Calu3 (cell line): Measurements from ENCODE around the gene WDR5B. TPM values are rescaled to one million over a fixed set of nuclear protein-coding genes. Genes with fewer than 3 reads are reported as not detected.
A peak's percentile ranks its signal among the peaks of the same experiment; 100 is the strongest.
"Not testable (repeated sequence)": the region's sequence is repeated elsewhere in the genome, so short reads cannot be mapped to it uniquely, and the experiment has no call there.

Experiments used
- BruUV-seq: library from RNA; stranded (reverse); fragments of 400-500 nt; replicated peaks from 2 replicates; lab custom pipeline; 2021; lab: Mats Ljungman, UMichigan
- CTCF ChIA-PET: fragments of 300-600 bp; sonication (Branson Sonifier 250); formaldehyde crosslinking; loops from one replicate; lab custom pipeline; 2022; ENCODE audit warnings: antibody characterized with exemption; lab: Charles Lee
- DNase-seq: peaks from one replicate; pipeline ENCODE4 v3.0.0; 2022
- H3K27ac Mint-ChIP-seq: one replicate; pipeline ENCODE4 v1.8.0; 2022; ENCODE audit warnings: mixed read lengths; ENCODE audit not compliant: unreplicated experiment
- H3K27me3 Mint-ChIP-seq: one replicate; pipeline ENCODE4 v1.8.0; 2022; ENCODE audit warnings: mixed read lengths; ENCODE audit not compliant: unreplicated experiment
- H3K36me3 Mint-ChIP-seq: one replicate; pipeline ENCODE4 v1.8.0; 2022; ENCODE audit warnings: mild to moderate bottlenecking, moderate library complexity, mixed read lengths; ENCODE audit not compliant: insufficient read depth, unreplicated experiment
- H3K4me1 Mint-ChIP-seq: one replicate; pipeline ENCODE4 v1.8.0; 2022; ENCODE audit warnings: mild to moderate bottlenecking, low read depth, mixed read lengths; ENCODE audit not compliant: unreplicated experiment
- H3K4me3 Mint-ChIP-seq: one replicate; pipeline ENCODE4 v1.8.0; 2022; ENCODE audit warnings: mild to moderate bottlenecking, low read depth, moderate library complexity, mixed read lengths; ENCODE audit not compliant: unreplicated experiment
- H3K9me3 Mint-ChIP-seq: one replicate; pipeline ENCODE4 v1.8.0; 2022; ENCODE audit warnings: low read depth, mixed read lengths; ENCODE audit not compliant: unreplicated experiment
- CTCF ChIP-seq: fragments of 200-600 bp; IDR thresholded peaks from one replicate; pipeline ENCODE4 v1.8.0; 2022; ENCODE audit warnings: antibody characterized with exemption; ENCODE audit not compliant: unreplicated experiment
- intact Hi-C: fragments of 100-400 bp; cut with micrococcal nuclease; formaldehyde crosslinking; loops from one replicate; pipeline ENCODE4 v1.10.0; 2022; ENCODE audit not compliant: unreplicated experiment
- total RNA-seq: library from RNA; stranded (reverse); gene quantifications from 2 replicates; pipeline ENCODE4 v1.2.3, GENCODE V29; 2022

Gene WDR5B
- total RNA-seq, 1 experiment from 2014 or later: 7.9 TPM

- H3K4me3 Mint-ChIP-seq: peak within 1 kb of the TSS; percentile 87
- DNase-seq: peak; percentile 88
- peaks cover 9% of the 10 kb centered on the region for H3K4me1 Mint-ChIP-seq
- TF ChIP-seq CTCF: no peak
- peak within 1 kb of the TSS; percentile 78 for H3K27ac Mint-ChIP-seq
- BruUV-seq: no TSS peak
- H3K27me3 Mint-ChIP-seq: no peaks in the 10 kb centered on the region
- intact Hi-C loops: no loop called here
- no peaks in the 10 kb centered on the region for H3K9me3 Mint-ChIP-seq
- H3K36me3 Mint-ChIP-seq: peaks cover 22% of the 10 kb centered on the region
- CTCF ChIA-PET: interaction anchor here (1.5 to 2.9 kb wide), 4 partner anchors 10 to 61 kb away, joined by 4 to 24 read pairs (median 14); partner anchors contain the start of gene WDR5B
These were observed 32.8 kb downstream of the WDR5B start, which contains the start of gene MIX23 for GRCh38 chr3:122382888-122383666. Gene MIX23, minus strand, starts transcription at chr3:122383231. Its CDS starts 7 bp downstream, at chr3:122383224.

GRCh38 chr3:122377975-122378374 is 37.9 kb downstream of the WDR5B start:
- DNase-seq: no peak
- Mint-ChIP-seq H3K27ac (no peak overlapping the region), H3K36me3 (peaks cover 6% of the 10 kb centered on the region), H3K9me3 (no peaks in the 10 kb centered on the region), H3K27me3 (no peaks in the 10 kb centered on the region), H3K4me1 (peaks cover 9% of the 10 kb centered on the region), H3K4me3 (no peak overlapping the region)
- no TSS peak for BruUV-seq
- CTCF ChIA-PET: no interaction called here
- TF ChIP-seq CTCF: no peak
- intact Hi-C loops: no loop called here

GRCh38 chr3:122374034-122374433 is 41.8 kb downstream of the WDR5B start:
- TF ChIP-seq CTCF: no peak
- no peaks in the 10 kb centered on the region for H3K4me1 Mint-ChIP-seq
- no peaks in the 10 kb centered on the region for H3K9me3 Mint-ChIP-seq
- CTCF ChIA-PET: no interaction called here
- no peak for DNase-seq
- no peak overlapping the region for H3K4me3 Mint-ChIP-seq
- BruUV-seq: no TSS peak
- no peak overlapping the region for H3K27ac Mint-ChIP-seq
- no peaks in the 10 kb centered on the region for H3K27me3 Mint-ChIP-seq
- intact Hi-C loops: no loop called here
- peaks cover 4% of the 10 kb centered on the region for H3K36me3 Mint-ChIP-seq

- Mint-ChIP-seq H3K36me3 (peaks cover 11% of the 10 kb centered on the region), H3K9me3 (no peaks in the 10 kb centered on the region), H3K4me3 (no peak overlapping the region), H3K4me1 (peaks cover 30% of the 10 kb centered on the region), H3K27ac (peak overlapping the region; percentile 85), H3K27me3 (no peaks in the 10 kb centered on the region)
- DNase-seq: peak; percentile 4
- no TSS peak for BruUV-seq
- intact Hi-C loops: no loop called here
- CTCF ChIA-PET: interaction anchor here (1.0 to 2.8 kb wide), 3 partner anchors 17 to 265 kb away, joined by 3 to 17 read pairs (median 5); partner anchors contain the start of genes FAM162A and MIX23
- no peak for TF ChIP-seq CTCF
These were observed 49.5 kb downstream of the WDR5B start for GRCh38 chr3:122366379-122366749.

- BruUV-seq, intact Hi-C loops, H3K9me3 Mint-ChIP-seq, H3K27me3 Mint-ChIP-seq: not testable (repeated sequence)
- peak; percentile 36 for DNase-seq
- peaks cover 11% of the 10 kb centered on the region for H3K36me3 Mint-ChIP-seq
- CTCF ChIA-PET: interaction anchor here (1.0 to 2.8 kb wide), 3 partner anchors 18 to 264 kb away, joined by 3 to 17 read pairs (median 5); partner anchors contain the start of genes FAM162A and MIX23
- peak overlapping the region; percentile 85 for H3K27ac Mint-ChIP-seq
- H3K4me3 Mint-ChIP-seq: peak overlapping the region; percentile 36
- peaks cover 30% of the 10 kb centered on the region for H3K4me1 Mint-ChIP-seq
These were observed 50.1 kb downstream of the WDR5B start for GRCh38 chr3:122365582-122366378.
